Activated CD4-positive, alpha-beta T cell treated with anti-CD3 and anti-CD28 coated beads for 36 hours (primary cell): ENCODE results near the gene TLR9. TPM values are rescaled to one million over a fixed set of nuclear protein-coding genes. Genes with fewer than 3 reads are reported as not detected.

Source experiments
- ATAC-seq: fragments of 200-7000 bp; cut with Tn5 transposase; one replicate; pipeline ENCODE4 v1.10.0; 2021; ENCODE audit warnings: mild to moderate bottlenecking, moderate library complexity
- CTCF ChIA-PET: fragments of 350-600 bp; sonication (Branson Sonifier 250); formaldehyde crosslinking; loops from one replicate; lab custom pipeline; 2021; ENCODE audit warnings: antibody characterized with exemption; lab: Charles Lee
- POLR2A ChIA-PET: fragments of 350-600 bp; sonication (Branson Sonifier 250); formaldehyde crosslinking; loops from one replicate; lab custom pipeline; 2021; ENCODE audit warnings: antibody characterized with exemption, inconsistent platforms; lab: Charles Lee
- DNase-seq: peaks from one replicate; pipeline ENCODE4 v3.0.0-alpha.2; 2020
- H3K27ac Mint-ChIP-seq: one replicate; pipeline ENCODE4 v1.8.0; 2021; ENCODE audit warnings: mixed read lengths
- H3K27me3 Mint-ChIP-seq: one replicate; pipeline ENCODE4 v1.8.0; 2021; ENCODE audit warnings: mixed read lengths
- H3K36me3 Mint-ChIP-seq: one replicate; pipeline ENCODE4 v1.8.0; 2021; ENCODE audit warnings: low read depth, mixed read lengths
- H3K4me1 Mint-ChIP-seq: one replicate; pipeline ENCODE4 v1.8.0; 2021; ENCODE audit warnings: mixed read lengths
- H3K4me3 Mint-ChIP-seq: one replicate; pipeline ENCODE4 v1.8.0; 2021; ENCODE audit warnings: mild to moderate bottlenecking, moderate library complexity, mixed read lengths
- H3K9me3 Mint-ChIP-seq: one replicate; pipeline ENCODE4 v1.8.0; 2021; ENCODE audit warnings: low read depth, mixed read lengths
- intact Hi-C, 2 experiments: fragments of 100-400 bp; cut with DNase I in 1 of 2; cut with micrococcal nuclease in 1 of 2; formaldehyde crosslinking; loops; one replicate each; pipeline versions ENCODE4 v1.14.2 to v1.15.1; 2022 to 2024; cut with DNase I, micrococcal nuclease
- total RNA-seq, 2 experiments: library from RNA; stranded (reverse); gene quantifications; one replicate each; pipeline ENCODE4 v1.2.3, GENCODE V29; 2021

The TLR9 gene
- total RNA-seq, 2 experiments from 2014 or later: 0.59 to 0.74 TPM

DNA sequence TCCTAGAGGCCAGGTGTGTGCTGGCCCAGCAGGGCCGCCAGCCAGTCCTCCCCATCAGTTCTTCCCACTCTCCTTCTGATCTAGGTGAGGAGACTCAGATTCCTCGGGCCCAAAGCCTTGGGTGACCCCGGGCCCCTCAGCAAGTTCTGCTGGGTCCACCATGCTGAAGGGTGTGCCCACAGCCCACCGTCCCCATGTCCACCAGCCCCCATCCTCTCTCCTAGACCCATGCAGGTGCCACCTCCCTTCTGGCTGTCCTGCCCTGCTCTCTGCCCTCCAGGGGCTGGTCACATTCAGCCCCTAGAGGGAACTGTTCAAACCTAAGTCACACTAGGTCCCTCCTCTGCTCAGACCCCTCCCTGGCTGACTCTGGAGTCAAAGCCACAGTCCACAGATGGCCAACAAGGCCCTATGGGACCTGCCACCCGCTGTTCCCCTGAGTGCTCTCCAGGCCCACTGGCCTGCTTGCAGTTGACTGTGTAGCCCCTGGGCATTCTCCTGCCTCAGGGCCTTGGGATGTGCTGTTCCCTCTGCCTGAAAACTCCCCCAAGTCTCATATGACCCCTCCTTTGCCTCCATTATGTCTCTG lies 878 bp upstream of the TLR9 start:
- H3K27me3 Mint-ChIP-seq: no peaks in the 10 kb centered on the region
- no peaks in the 10 kb centered on the region for H3K9me3 Mint-ChIP-seq
- H3K36me3 Mint-ChIP-seq: peaks cover 8% of the 10 kb centered on the region
- intact Hi-C loops: loop anchor here in 1 of 2 experiments (10.0 kb wide), 1 partner anchor 218 kb away; the partner anchor contains the start of gene SEMA3G
- peaks cover 57% of the 10 kb centered on the region for H3K4me1 Mint-ChIP-seq
- CTCF ChIA-PET: interaction anchor here (0.6 to 11.1 kb wide), 8 partner anchors 8 to 222 kb away, joined by 3 to 191 read pairs (median 6); partner anchors contain the start of gene WDR82
- H3K4me3 Mint-ChIP-seq: peak overlapping the region; percentile 21
- POLR2A ChIA-PET: interaction anchor here (0.7 kb wide), 1 partner anchor 138 kb away, joined by 3 read pairs; no protein-coding TSS in a partner anchor
- H3K27ac Mint-ChIP-seq: peak overlapping the region; percentile 85
- ATAC-seq (peak; percentile 23), DNase-seq (peak; percentile 23)

DNA sequence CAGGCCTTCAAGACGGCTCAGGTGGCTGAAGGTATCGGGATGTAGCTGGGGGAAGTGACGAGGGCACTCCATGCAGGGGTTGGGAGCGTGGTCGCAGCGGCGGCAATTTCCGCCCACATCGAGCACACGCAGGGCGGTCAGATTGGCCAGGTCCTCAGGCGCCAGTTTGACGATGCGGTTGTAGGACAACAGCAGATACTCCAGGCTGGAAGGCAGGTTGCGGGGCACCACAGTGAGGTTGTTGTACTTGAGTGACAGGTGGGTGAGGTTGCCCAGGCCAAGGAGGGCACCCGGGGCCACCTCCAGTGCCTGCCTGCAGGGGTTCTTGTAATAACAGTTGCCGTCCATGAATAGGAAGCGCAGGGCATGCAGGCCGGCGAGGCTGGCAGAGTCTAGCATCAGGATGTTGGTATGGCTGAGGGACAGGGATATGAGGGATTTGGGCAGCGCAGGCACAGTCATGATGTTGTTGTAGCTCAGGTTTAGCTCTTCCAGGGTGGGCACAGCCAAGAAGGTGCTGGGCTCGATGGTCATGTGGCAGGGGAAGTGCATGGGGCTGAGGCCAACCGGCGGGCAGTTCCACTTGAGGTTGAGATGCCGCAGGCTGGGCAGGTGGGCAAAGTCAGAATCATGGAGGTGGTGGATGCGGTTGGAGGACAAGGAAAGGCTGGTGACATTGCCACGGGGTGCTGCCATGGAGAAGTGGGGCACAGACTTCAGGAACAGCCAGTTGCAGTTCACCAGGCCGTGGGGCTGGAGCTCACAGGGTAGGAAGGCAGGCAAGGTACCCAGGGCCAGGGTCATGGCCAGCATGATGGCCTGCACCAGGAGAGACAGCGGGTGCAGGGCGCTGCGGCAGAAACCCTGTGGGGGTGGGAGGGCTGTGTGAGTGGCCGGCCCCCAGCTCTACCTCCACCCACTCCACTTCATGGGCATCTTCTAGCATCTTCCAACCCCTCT lies 1.7 kb downstream of the TLR9 start:
- H3K9me3 Mint-ChIP-seq: no peaks in the 10 kb centered on the region
- POLR2A ChIA-PET: interaction anchor here (0.6 kb wide), 1 partner anchor 131 kb away, joined by 3 read pairs; no protein-coding TSS in a partner anchor
- CTCF ChIA-PET: interaction anchor here (0.5 to 11.1 kb wide), 10 partner anchors 8 to 910 kb away, joined by 3 to 191 read pairs (median 7); no protein-coding TSS in a partner anchor
- no peaks in the 10 kb centered on the region for H3K36me3 Mint-ChIP-seq
- H3K4me1 Mint-ChIP-seq: peaks cover 72% of the 10 kb centered on the region
- ATAC-seq (no peak), DNase-seq (peak; percentile 5)
- intact Hi-C loops: loop anchor here (2.0 to 10.0 kb wide), 4 partner anchors 15 to 226 kb away; partner anchors contain the start of genes SEMA3G (in 2 of the 2), RPL29 (in 1 of the 2) and TWF2 (in 1 of the 2)
- H3K27me3 Mint-ChIP-seq: no peaks in the 10 kb centered on the region
- no peak overlapping the region for H3K4me3 Mint-ChIP-seq
- peak overlapping the region; percentile 67 for H3K27ac Mint-ChIP-seq

DNA sequence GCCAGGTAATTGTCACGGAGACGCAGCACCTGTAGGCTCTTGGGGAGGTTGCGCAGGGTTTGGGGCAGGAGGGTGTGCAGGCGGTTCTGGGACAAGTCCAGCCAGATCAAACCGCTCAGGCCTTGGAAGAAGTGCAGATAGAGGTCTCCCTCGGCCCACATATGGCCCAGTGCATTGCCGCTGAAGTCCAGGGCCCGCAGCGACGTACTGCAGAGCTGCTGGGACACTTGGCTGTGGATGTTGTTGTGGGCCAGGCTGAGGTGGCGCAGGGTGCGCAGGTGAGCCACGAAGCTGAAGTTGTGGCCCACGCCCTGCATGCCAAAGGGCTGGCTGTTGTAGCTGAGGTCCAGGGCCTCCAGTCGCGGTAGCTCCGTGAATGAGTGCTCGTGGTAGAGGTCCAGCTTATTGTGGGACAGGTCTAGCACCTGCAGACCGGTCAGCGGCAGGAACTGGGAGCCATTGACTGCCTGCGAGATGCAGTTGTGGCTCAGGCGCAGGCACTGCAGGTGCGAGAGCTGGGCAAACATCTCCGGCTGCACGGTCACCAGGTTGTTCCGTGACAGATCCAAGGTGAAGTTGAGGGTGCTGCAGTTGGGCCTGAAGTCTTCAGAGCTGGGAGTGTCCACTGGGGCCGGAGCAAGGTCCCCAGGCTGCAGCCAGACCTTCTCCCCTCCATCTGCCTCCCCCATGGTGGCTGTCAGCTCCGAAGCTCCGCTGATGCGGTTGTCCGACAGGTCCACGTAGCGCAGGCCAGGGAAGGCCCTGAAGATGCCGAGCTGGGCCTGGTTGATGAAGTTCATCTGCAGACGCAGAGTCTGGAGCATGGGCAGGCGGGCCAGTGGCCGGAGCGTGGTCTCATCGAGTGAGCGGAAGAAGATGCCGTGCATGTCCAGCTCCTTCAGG lies 2.9 kb downstream of the TLR9 start:
- POLR2A ChIA-PET: interaction anchor here (0.5 to 1.5 kb wide), 5 partner anchors 24 to 169 kb away, joined by 3 to 5 read pairs (median 3); partner anchors contain the start of gene GLYCTK
- intact Hi-C loops: loop anchor here (2.0 to 10.0 kb wide), 4 partner anchors 16 to 225 kb away; partner anchors contain the start of genes SEMA3G (in 2 of the 2), RPL29 (in 1 of the 2) and TWF2 (in 1 of the 2)

DNA sequence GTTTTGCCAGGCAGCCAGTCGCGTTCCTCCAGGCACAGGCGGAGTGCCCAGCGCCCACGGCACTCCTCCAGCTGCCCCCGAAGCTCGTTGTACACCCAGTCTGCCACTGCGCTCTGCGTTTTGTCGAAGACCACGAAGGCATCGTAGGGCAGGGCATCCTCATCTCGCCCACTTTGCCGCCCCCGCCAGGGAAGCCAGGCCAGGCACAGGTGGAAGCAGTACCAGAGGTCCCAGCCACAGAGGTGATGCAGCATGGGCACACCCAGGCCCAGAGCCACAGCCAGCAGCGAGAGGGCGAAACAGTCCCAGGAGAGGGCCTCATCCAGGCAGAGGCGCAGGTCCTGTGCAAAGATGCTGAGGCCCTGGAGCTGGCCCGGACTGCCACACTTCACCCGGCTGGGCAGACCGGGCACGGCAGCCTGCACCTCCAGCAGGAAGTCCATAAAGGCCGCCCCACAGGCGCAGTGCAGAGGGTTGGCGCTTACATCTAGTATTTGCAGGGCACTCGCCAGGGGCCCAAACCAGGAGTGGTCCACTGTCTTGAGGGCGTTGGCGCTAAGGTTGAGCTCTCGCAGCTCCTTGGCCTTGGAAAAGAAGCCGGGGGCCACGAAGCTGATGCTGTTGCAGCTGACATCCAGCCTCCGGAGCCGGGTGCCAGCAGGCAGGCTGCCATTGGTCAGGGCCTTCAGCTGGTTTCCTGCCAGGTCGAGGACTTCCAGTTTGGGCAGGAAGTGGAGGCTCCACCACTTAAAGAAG lies 3.7 kb downstream of the TLR9 start:
- Mint-ChIP-seq H3K9me3 (no peaks in the 10 kb centered on the region), H3K4me1 (peaks cover 88% of the 10 kb centered on the region), H3K36me3 (peaks cover 3% of the 10 kb centered on the region), H3K27ac (peak overlapping the region; percentile 77), H3K27me3 (no peaks in the 10 kb centered on the region), H3K4me3 (peak overlapping the region; percentile 64)
- ChIA-PET POLR2A (interaction anchor here (0.7 to 1.5 kb wide), 4 partner anchors 25 to 168 kb away, joined by 3 to 5 read pairs (median 4); no protein-coding TSS in a partner anchor), CTCF (interaction anchor here (0.6 to 11.1 kb wide), 20 partner anchors 10 to 227 kb away, joined by 3 to 191 read pairs (median 6); partner anchors contain the start of gene WDR82)
- ATAC-seq (peak; percentile 32), DNase-seq (peak; percentile 75)
- intact Hi-C loops: loop anchor here (2.0 to 10.0 kb wide), 4 partner anchors 17 to 226 kb away; partner anchors contain the start of genes SEMA3G (in 2 of the 2), RPL29 (in 1 of the 2) and TWF2 (in 1 of the 2)

More for the DNA sequence above, 2.9 kb downstream of the TLR9 start:
- DNase-seq (peak; percentile 6), ATAC-seq (no peak)
- Mint-ChIP-seq H3K27ac (peak overlapping the region; percentile 77), H3K4me3 (peak overlapping the region; percentile 64), H3K4me1 (peaks cover 82% of the 10 kb centered on the region), H3K36me3 (no peaks in the 10 kb centered on the region), H3K9me3 (no peaks in the 10 kb centered on the region), H3K27me3 (no peaks in the 10 kb centered on the region)
- CTCF ChIA-PET: interaction anchor here (0.5 to 11.1 kb wide), 18 partner anchors 9 to 911 kb away, joined by 3 to 191 read pairs (median 4); partner anchors contain the start of gene WDR82

DNA sequence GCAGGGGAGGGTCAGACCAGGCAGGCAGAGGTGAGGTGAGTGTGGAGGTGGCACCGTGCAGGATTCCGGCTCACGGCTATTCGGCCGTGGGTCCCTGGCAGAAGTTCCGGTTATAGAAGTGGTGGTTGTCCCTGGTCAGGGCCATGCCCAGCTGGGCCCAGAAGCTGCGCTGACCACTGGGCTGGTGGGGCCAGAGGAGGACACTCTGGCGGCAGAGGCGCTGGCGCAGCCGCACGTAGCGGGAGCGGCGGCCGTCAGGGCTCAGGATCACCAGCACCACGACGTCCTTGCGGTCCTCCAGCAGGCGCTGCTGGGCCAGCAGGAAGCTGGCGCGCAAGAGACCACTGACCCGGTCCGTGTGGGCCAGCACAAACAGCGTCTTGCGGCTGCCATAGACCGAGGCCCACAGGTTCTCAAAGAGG lies 4.3 kb downstream of the TLR9 start:
- Mint-ChIP-seq H3K9me3 (no peaks in the 10 kb centered on the region), H3K27me3 (no peaks in the 10 kb centered on the region), H3K4me3 (peak overlapping the region; percentile 64), H3K27ac (peak overlapping the region; percentile 77), H3K36me3 (peaks cover 7% of the 10 kb centered on the region), H3K4me1 (peaks cover 88% of the 10 kb centered on the region)
- peak; percentile 6 for DNase-seq
- CTCF ChIA-PET: interaction anchor here (0.6 to 11.1 kb wide), 28 partner anchors 8 to 227 kb away, joined by 3 to 191 read pairs (median 5); partner anchors contain the start of genes DNAH1, GLYCTK, POC1A and PPM1M
- no peak for ATAC-seq
- POLR2A ChIA-PET: interaction anchor here (1.0 to 1.3 kb wide), 3 partner anchors 25 to 58 kb away, joined by 3 to 4 read pairs (median 4); no protein-coding TSS in a partner anchor
- intact Hi-C loops: loop anchor here (5.0 to 10.0 kb wide), 3 partner anchors 224 to 226 kb away; partner anchors contain the start of genes SEMA3G (in 2 of the 2) and RPL29 (in 1 of the 2)

DNA sequence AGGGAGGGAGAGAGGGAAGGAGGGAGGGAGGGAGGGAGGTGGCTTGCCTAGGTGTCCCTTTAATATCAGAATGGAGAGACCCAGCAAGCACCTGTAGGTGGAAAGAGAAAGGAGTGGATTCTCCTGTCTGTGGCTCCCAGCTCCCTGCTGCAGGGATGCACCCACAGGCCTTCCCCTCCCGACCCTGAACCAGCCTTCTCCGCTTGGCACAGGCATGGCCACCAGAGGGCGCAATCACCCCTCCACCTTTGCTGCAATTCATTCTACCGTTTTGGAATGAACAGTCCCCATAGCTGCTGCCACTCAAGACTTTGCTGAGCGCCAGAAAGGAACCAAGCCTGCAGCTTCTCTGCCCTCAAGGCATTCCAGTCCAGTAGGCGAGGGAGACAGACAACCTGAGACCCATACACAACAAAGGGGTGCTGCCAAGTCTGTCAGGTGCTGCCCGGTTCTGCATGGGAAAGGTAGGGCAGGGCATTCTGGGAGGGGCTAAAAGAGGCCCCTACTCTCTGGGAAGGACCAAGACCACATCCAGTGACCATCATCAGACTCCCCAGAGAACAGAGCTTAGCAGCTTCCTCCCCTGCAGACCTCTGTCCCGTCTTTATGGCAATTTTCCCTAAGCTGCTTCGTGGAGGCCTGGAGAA lies 4.9 kb downstream of the TLR9 start:
- H3K27ac Mint-ChIP-seq: peak overlapping the region; percentile 29
- H3K4me3 Mint-ChIP-seq: no peak overlapping the region
- CTCF ChIA-PET: interaction anchor here (0.6 to 11.1 kb wide), 34 partner anchors 9 to 960 kb away, joined by 3 to 191 read pairs (median 4); partner anchors contain the start of genes DNAH1, GLYCTK, POC1A and PPM1M
- H3K4me1 Mint-ChIP-seq: peaks cover 83% of the 10 kb centered on the region
- POLR2A ChIA-PET: interaction anchor here (1.0 to 1.2 kb wide), 2 partner anchors 32 to 59 kb away, joined by 3 to 4 read pairs; no protein-coding TSS in a partner anchor
- no peaks in the 10 kb centered on the region for H3K9me3 Mint-ChIP-seq
- no peaks in the 10 kb centered on the region for H3K27me3 Mint-ChIP-seq
- ATAC-seq (peak; percentile 78), DNase-seq (peak; percentile 95)
- peaks cover 9% of the 10 kb centered on the region for H3K36me3 Mint-ChIP-seq
- intact Hi-C loops: loop anchor here (1.0 to 10.0 kb wide), 7 partner anchors 58 to 227 kb away; partner anchors contain the start of genes SEMA3G (in 2 of the 2), GLYCTK (in 1 of the 2), RPL29 (in 1 of the 2) and WDR82 (in 1 of the 2)

DNA sequence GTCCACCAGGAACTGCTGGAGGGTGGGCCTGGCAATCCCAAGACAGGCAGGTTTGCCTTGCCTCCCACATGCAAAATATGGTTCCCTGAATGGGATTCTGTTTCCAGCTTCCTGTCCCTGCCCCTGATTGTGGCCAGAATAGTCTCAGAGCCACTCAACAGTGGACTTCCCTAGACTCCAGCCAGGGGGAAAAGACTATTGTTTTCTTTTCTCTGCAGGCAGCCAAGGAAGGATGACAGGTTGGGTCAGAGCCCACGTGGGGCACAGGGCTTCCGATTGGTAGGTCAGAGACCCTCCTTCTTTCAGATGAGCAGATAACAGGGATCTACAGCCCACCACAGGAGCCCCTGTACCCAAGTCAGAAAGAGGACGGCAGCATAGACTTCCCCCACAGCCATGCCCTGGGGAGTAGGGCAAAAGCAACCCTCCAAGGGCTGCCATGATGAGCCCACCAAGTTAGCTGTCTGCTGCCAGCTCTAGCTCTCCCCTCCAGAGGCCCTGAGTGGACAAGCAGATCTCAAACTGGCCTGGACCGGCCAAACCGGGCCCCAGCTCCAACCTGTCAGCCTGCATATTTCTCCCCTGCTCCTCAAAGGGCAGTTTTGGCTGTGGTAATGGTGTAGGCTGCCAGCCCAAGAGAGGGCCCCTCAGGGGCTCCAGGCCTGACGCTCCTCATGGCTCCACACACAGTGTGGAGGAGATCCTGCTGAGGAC lies 6.4 kb downstream of the TLR9 start:
- Mint-ChIP-seq H3K27ac (peak overlapping the region; percentile 72), H3K9me3 (no peaks in the 10 kb centered on the region), H3K4me1 (peaks cover 71% of the 10 kb centered on the region), H3K4me3 (no peak overlapping the region), H3K36me3 (peaks cover 20% of the 10 kb centered on the region), H3K27me3 (no peaks in the 10 kb centered on the region)
- ChIA-PET POLR2A (interaction anchor here (0.6 kb wide), 2 partner anchors 60 to 131 kb away, joined by 3 read pairs; no protein-coding TSS in a partner anchor), CTCF (interaction anchor here (0.5 to 11.1 kb wide), 16 partner anchors 13 to 959 kb away, joined by 3 to 191 read pairs (median 6); partner anchors contain the start of genes DUSP7, POC1A, TWF2 and WDR82)
- peak; percentile 7 for DNase-seq
- intact Hi-C loops: no loop called here
- no peak for ATAC-seq

DNA sequence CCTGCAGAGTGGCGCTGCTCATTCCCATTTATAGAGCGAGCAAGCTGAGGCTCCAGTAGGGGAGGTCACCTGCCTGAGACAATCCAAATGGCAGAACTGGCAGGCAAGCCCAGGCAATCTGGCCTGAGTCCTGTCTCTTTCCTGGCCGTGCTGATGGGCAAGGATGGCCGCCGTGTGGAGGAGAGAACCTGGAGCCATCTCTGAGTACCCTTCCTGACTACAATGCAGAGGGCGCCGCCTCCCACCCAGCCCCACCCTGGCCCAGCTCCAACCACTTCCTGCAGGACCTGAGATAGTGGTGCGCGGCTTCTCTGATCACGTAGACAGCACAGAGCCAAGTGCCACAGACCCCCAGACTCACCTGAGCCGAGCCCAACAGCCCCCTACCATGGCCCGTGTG lies 7.0 kb downstream of the TLR9 start:
- POLR2A ChIA-PET: interaction anchor here (0.6 kb wide), 1 partner anchor 17 kb away, joined by 3 read pairs; no protein-coding TSS in a partner anchor

More for the DNA sequence above, 7.0 kb downstream of the TLR9 start:
- peaks cover 65% of the 10 kb centered on the region for H3K4me1 Mint-ChIP-seq
- CTCF ChIA-PET: interaction anchor here (1.2 to 11.1 kb wide), 6 partner anchors 12 to 120 kb away, joined by 3 to 191 read pairs (median 42); partner anchors contain the start of gene TWF2
- H3K9me3 Mint-ChIP-seq: no peaks in the 10 kb centered on the region
- H3K27me3 Mint-ChIP-seq: no peaks in the 10 kb centered on the region
- intact Hi-C loops: no loop called here
- H3K4me3 Mint-ChIP-seq: no peak overlapping the region
- ATAC-seq: no peak
- H3K27ac Mint-ChIP-seq: peak overlapping the region; percentile 85
- DNase-seq: peak; percentile 65
- peaks cover 26% of the 10 kb centered on the region for H3K36me3 Mint-ChIP-seq
